Esophagus muscularis mucosa (tissue), 4 donors: ENCODE results near the gene LRIG2. TPM values are rescaled to one million over a fixed set of nuclear protein-coding genes. Genes with fewer than 3 reads are reported as not detected.

ENCODE experiments used
- DNase-seq: peaks from one replicate; pipeline ENCODE4 v3.0.0-alpha.2; 2017; ENCODE audit errors: extremely low spot score
- H3K27ac ChIP-seq, 4 donors: fragments of 200-600 bp; sonication (generic); replicated peaks in 1 of 4; 1 replicate in 3 of 4; 2 replicates in 1 of 4; pipeline ENCODE4 v1.5.1; 2016 to 2019; ENCODE audit warnings: mild to moderate bottlenecking in 1 of 4
- H3K27me3 ChIP-seq, 4 donors: fragments of 200-600 bp; sonication (generic); one replicate each; pipeline versions ENCODE4 v1.5.1 to v1.6.0; 2016 to 2019
- H3K36me3 ChIP-seq, 4 donors: fragments of 200-600 bp; sonication (generic); one replicate each; pipeline ENCODE4 v1.5.1; 2016 to 2019
- H3K4me1 ChIP-seq, 4 donors: fragments of 200-600 bp; sonication (generic); one replicate each; pipeline ENCODE4 v1.5.1; 2016 to 2019
- H3K4me3 ChIP-seq, 4 donors: fragments of 200-600 bp; sonication (generic); 1 replicate in 2 of 4; 2 replicates in 2 of 4; pipeline ENCODE4 v1.5.1; 2016 to 2019; ENCODE audit warnings: mild to moderate bottlenecking in 4 of 4, moderate library complexity in 1 of 4
- H3K9me3 ChIP-seq, 4 donors: fragments of 200-600 bp; sonication (generic); 1 replicate in 3 of 4; 2 replicates in 1 of 4; pipeline ENCODE4 v1.5.1; 2016 to 2019
- CTCF ChIP-seq, 3 experiments: fragments of 200-600 bp in 2 of 3; fragments of 450-650 bp in 1 of 3; sonication (generic) in 2 of 3; IDR thresholded peaks; one replicate each; pipeline ENCODE4 v1.5.1; 2017 to 2019; ENCODE audit warnings: antibody characterized with exemption in 3 of 3, mild to moderate bottlenecking in 2 of 3, moderate library complexity in 1 of 3
- EP300 ChIP-seq: sonication (generic); formaldehyde crosslinking; IDR thresholded peaks from one replicate; pipeline ENCODE4 v1.6.1; 2017; ENCODE audit warnings: antibody characterized with exemption
- POLR2A ChIP-seq: fragments of 450-650 bp; IDR thresholded peaks from one replicate; pipeline ENCODE4 v1.6.1; 2017; ENCODE audit warnings: antibody characterized with exemption, moderate library complexity, mild to moderate bottlenecking, low read depth
- POLR2AphosphoS5 ChIP-seq, 2 donors: sonication (generic); formaldehyde crosslinking; IDR thresholded peaks; one replicate each; pipeline ENCODE4 v1.6.1; 2017; ENCODE audit warnings: antibody characterized with exemption in 2 of 2
- WGBS: methylation state at CpG from one replicate; pipeline ENCODE4 v1.1.5; 2018; 5-methylcytosine and 5-hydroxymethylcytosine counted together
- intact Hi-C: fragments of 100-400 bp; cut with DNase I; formaldehyde crosslinking; loops from one replicate; pipeline ENCODE4 v1.15.1; 2023
- total RNA-seq, 4 donors: library from RNA; depleted of rRNA; stranded (reverse); fragments of >200 nt; gene quantifications; one replicate each; pipeline versions ENCODE4 v1.1.0 to v1.2.1, GENCODE V29; 2016

LRIG2 gene
- total RNA-seq, 4 donors from 2014 or later = 8.9 to 13.9 (median 11.3) TPM

- H3K4me1 ChIP-seq = no peaks in the 10 kb centered on the region
- H3K36me3 ChIP-seq = peaks cover 59 to 97% (median 87%) of the 10 kb centered on the region in 4 donors
- 52% methylated on average over 5 of the region's 5 CpGs for WGBS
- TF ChIP-seq CTCF (IDR thresholded peaks at IDR 0.05) (peak in 2 of 3 experiments; percentile 13 to 29), EP300 (no peak), POLR2A (no peak), POLR2AphosphoS5 (IDR thresholded peaks at IDR 0.05) (peak; percentile 47 to 57)
- no peak overlapping the region for H3K4me3 ChIP-seq
- no peaks in the 10 kb centered on the region for H3K27me3 ChIP-seq
- no peaks in the 10 kb centered on the region for H3K9me3 ChIP-seq
- intact Hi-C loops = no loop called here
- DNase-seq = no peak
- peak overlapping the region; percentile 5 to 64 (median 21) for H3K27ac ChIP-seq
Measured at GRCh38 chr1:113109908-113110554, 37.0 kb downstream of the LRIG2 start.

GRCh38 chr1:113118266-113118665 is 45.3 kb downstream of the LRIG2 start:
- no peaks in the 10 kb centered on the region for H3K27me3 ChIP-seq
- H3K36me3 ChIP-seq = peaks cover 75 to 98% (median 92%) of the 10 kb centered on the region in 4 donors
- H3K4me3 ChIP-seq = no peak overlapping the region

GRCh38 chr1:113123737-113124136 is 50.7 kb downstream of the LRIG2 start:
- H3K27me3 ChIP-seq = no peaks in the 10 kb centered on the region
- H3K4me3 ChIP-seq = no peak overlapping the region
- peaks cover 40 to 87% (median 75%) of the 10 kb centered on the region in 4 donors for H3K36me3 ChIP-seq
- TF ChIP-seq EP300 (no peak), POLR2A (no peak), POLR2AphosphoS5 (IDR thresholded peaks at IDR 0.05) (peak in 1 of 2 donors; percentile 11), CTCF (IDR thresholded peaks at IDR 0.05) (no peak)
- H3K4me1 ChIP-seq = peaks cover 6 to 18% (median 14%) of the 10 kb centered on the region in 4 donors
- no peak for DNase-seq
- WGBS = 65% methylated on average over 3 of the region's 3 CpGs
- H3K27ac ChIP-seq = peak overlapping the region in 2 of 4 donors; percentile 53 to 66
- intact Hi-C loops = no loop called here
- no peaks in the 10 kb centered on the region for H3K9me3 ChIP-seq

More at GRCh38 chr1:113118266-113118665, 45.3 kb downstream of the LRIG2 start:
- peaks cover 0 to under 1% (median 0%) of the 10 kb centered on the region in 4 donors for H3K4me1 ChIP-seq
- no peak overlapping the region for H3K27ac ChIP-seq
- DNase-seq = no peak
- no peaks in the 10 kb centered on the region for H3K9me3 ChIP-seq
- intact Hi-C loops = no loop called here
- TF ChIP-seq POLR2A (no peak), CTCF (IDR thresholded peaks at IDR 0.05) (no peak), POLR2AphosphoS5 (IDR thresholded peaks at IDR 0.05) (no peak), EP300 (no peak)

- no peak for DNase-seq
- no peaks in the 10 kb centered on the region for H3K27me3 ChIP-seq
- intact Hi-C loops = no loop called here
- H3K4me1 ChIP-seq = peaks cover 6 to 18% (median 14%) of the 10 kb centered on the region in 4 donors
- peak overlapping the region in 2 of 4 donors; percentile 53 to 66 for H3K27ac ChIP-seq
- TF ChIP-seq EP300 (no peak), POLR2AphosphoS5 (IDR thresholded peaks at IDR 0.05) (no peak), CTCF (IDR thresholded peaks at IDR 0.05) (no peak), POLR2A (no peak)
- no peaks in the 10 kb centered on the region for H3K9me3 ChIP-seq
- peaks cover 35 to 81% (median 69%) of the 10 kb centered on the region in 4 donors for H3K36me3 ChIP-seq
- 38% methylated on average over 1 of the region's 1 CpG for WGBS
- no peak overlapping the region for H3K4me3 ChIP-seq
Measured at GRCh38 chr1:113124366-113124765, 51.4 kb downstream of the LRIG2 start.
